Measurements from ENCODE around the gene SPOCK2. TPM values are rescaled to one million over a fixed set of nuclear protein-coding genes. Genes with fewer than 3 reads are reported as not detected.

SPOCK2 gene
- polyA plus RNA-seq, 3 donors from 2014 or later, result 58.8 to 86.0 (median 69.0) TPM

GRCh38 chr10:72012796-72013195, 75.6 kb downstream of the SPOCK2 start:
- DNase-seq, result no peak
- Mint-ChIP-seq H3K27me3 (ENCODE audit: low read depth in 3 of 3) (peaks cover 0 to 2% (median 0%) of the 10 kb centered on the region in 3 donors), H3K9me3 (no peaks in the 10 kb centered on the region), H3K36me3 (no peaks in the 10 kb centered on the region), H3K27ac (no peak overlapping the region), H3K4me1 (no peaks in the 10 kb centered on the region), H3K4me3 (no peak overlapping the region)

DNA sequence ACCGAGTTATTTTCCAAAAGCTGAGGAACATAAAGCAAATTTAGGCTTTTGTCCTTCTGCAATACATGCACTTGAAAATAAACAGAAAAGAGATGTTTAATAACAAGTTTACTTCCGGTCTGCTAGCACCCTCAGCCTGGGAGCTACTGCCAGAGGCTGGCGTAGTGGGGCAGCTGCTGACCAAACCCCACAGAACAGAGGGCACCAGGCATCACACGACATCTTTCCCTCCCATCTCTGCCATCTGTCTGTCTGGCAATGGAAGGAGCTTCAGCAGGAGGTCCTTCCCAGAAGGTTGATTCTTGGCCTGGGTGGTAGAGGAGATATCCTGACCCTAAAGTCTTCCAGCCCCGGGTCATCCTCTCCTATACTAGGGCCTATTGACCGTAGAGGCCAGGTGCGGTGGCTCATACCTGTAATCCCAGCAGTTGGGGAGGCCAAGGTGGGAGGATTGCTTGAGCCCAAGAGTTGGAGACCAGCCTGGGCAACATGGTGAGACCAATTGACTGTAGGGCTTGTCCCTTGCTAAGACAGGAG, 76.3 kb downstream of the SPOCK2 start:
- Mint-ChIP-seq H3K9me3 (no peaks in the 10 kb centered on the region), H3K27ac (no peak overlapping the region), H3K36me3 (no peaks in the 10 kb centered on the region), H3K27me3 (ENCODE audit: low read depth in 3 of 3) (peaks cover 0 to 2% (median 0%) of the 10 kb centered on the region in 3 donors), H3K4me1 (no peaks in the 10 kb centered on the region), H3K4me3 (no peak overlapping the region)
- DNase-seq, result no peak

DNA sequence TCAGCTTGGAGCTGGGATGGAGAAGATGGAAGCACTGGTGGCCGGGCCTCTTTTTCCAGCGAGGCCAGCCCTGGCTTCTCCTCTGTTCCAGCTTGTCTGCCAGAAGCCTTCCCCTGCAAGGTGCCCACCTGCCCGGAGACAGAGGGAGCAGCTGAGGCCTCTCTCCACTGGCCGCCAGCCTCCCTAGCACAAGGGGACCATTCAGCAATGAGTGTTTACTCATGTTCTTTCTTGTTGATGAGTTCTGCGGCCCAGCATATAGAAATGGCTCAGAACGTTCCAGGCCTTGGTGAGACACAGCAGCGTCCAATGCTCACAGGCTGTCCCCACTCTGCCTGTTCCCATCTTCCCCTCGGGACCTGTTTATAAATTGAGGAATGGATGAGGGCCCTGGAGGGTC, 76.9 kb downstream of the SPOCK2 start:
- Mint-ChIP-seq H3K9me3 (no peaks in the 10 kb centered on the region), H3K27ac (no peak overlapping the region), H3K4me1 (no peaks in the 10 kb centered on the region), H3K36me3 (no peaks in the 10 kb centered on the region), H3K27me3 (ENCODE audit: low read depth in 3 of 3) (peaks cover 0 to 2% (median 0%) of the 10 kb centered on the region in 3 donors), H3K4me3 (no peak overlapping the region)
- DNase-seq, result no peak

DNA sequence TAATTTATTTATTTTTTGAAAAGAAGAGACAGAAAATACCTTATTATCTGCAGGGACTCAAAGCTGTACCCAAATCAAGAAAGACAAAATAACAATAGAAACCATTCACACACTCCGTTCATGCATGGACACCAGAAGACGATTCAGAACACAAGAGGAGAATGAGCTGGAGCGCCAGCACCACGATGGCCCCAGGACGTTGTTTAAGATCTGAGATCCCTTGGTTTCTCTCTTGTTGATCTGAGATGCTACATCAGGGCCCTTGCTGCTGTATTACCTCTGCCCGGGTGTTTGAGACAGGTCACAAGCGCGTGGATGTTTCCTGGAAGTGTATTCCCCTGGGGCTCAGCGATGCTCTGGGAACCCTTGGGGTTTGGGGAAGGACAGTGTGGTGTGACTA, 77.3 kb downstream of the SPOCK2 start:
- no peak overlapping the region for H3K4me3 Mint-ChIP-seq
- DNase-seq, result no peak

DNA sequence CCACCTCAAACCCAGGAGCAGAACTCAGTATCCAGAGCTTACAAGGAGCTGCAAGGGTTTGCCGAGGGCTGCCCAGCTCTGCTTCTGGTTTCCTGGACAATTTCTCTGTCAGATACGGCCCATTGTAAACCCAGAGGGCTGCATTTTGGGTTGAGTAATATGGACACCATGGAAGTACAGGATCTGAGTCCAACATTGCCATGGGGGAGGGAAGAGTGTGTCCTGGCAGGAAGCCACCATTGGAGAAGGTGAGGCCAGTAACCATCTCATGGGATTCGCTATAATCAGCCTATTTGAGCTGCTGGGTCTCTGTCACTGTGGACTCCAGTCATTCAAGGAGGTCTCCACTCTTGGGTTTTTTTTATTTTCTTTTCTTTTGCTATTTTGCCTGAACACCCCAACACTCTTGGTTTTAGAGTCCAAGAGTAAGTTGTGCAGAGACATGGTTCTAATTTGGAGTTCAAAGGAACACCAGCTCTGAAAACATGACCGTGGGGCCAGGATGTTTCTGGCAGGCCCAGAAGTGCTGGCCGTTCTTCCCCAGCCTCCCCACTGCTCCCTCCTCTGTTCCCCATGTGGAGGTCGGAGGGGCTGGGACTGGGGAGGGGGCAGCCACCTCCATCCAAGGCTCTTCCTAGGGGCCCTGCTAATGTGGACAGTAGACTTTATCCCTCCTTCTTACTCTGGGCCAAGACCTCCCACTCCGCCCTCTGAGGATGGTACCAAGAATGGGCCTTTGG, 77.9 kb downstream of the SPOCK2 start:
- H3K4me3 Mint-ChIP-seq, result no peak overlapping the region
- H3K4me1 Mint-ChIP-seq, result no peaks in the 10 kb centered on the region
- no peaks in the 10 kb centered on the region for H3K9me3 Mint-ChIP-seq
- DNase-seq, result no peak
- H3K36me3 Mint-ChIP-seq, result no peaks in the 10 kb centered on the region
- H3K27me3 Mint-ChIP-seq (ENCODE audit: low read depth in 3 of 3), result no peaks in the 10 kb centered on the region
- H3K27ac Mint-ChIP-seq, result no peak overlapping the region

More for the DNA sequence above, 77.3 kb downstream of the SPOCK2 start:
- H3K36me3 Mint-ChIP-seq, result no peaks in the 10 kb centered on the region
- H3K9me3 Mint-ChIP-seq, result no peaks in the 10 kb centered on the region
- H3K4me1 Mint-ChIP-seq, result no peaks in the 10 kb centered on the region
- peaks cover 0 to under 1% (median 0%) of the 10 kb centered on the region in 3 donors for H3K27me3 Mint-ChIP-seq (ENCODE audit: low read depth in 3 of 3)
- no peak overlapping the region for H3K27ac Mint-ChIP-seq

- Mint-ChIP-seq H3K27me3 (ENCODE audit: low read depth in 3 of 3) (no peaks in the 10 kb centered on the region), H3K36me3 (no peaks in the 10 kb centered on the region), H3K9me3 (no peaks in the 10 kb centered on the region), H3K27ac (no peak overlapping the region), H3K4me3 (no peak overlapping the region), H3K4me1 (no peaks in the 10 kb centered on the region)
- no peak for DNase-seq
Measured at GRCh38 chr10:72009425-72010081, 78.8 kb downstream of the SPOCK2 start.

DNA sequence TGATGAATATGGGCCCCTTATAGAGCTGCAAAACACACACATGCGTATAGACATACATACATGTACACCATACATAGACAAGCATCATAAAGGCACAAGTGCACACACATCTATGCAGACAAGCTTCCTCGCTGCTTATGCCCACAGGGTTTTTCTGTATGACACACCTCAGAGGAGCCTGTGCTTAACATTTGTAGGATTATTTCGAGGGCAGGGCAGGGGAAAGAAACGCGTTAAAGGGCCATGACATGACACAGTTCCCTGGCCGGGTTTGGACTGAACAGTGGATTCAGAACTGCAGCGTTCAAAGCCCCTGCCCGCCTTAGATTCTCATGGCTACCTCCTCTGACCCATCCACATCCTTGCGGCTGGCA, 79.3 kb downstream of the SPOCK2 start:
- DNase-seq, result no peak
- Mint-ChIP-seq H3K27ac (no peak overlapping the region), H3K36me3 (no peaks in the 10 kb centered on the region), H3K4me1 (no peaks in the 10 kb centered on the region), H3K9me3 (no peaks in the 10 kb centered on the region), H3K27me3 (ENCODE audit: low read depth in 3 of 3) (no peaks in the 10 kb centered on the region), H3K4me3 (no peak overlapping the region)

Other genes starting within 250 kb of the SPOCK2 start
- gene PSAP, start 237.3 kb downstream of the SPOCK2 start, polyA plus RNA-seq, result 1,000 to 10,000 TPM in 1 of 3 donors, 100 to 1,000 TPM in 2; 690 to 1,091 (median 798) TPM
- gene CHST3, start 124.2 kb downstream of the SPOCK2 start, polyA plus RNA-seq, result not detected
- gene ANAPC16, start 127.5 kb upstream of the SPOCK2 start, polyA plus RNA-seq, result 100 to 1,000 TPM; 291 to 366 (median 328) TPM
- 10 to 100 TPM; 36.9 to 57.6 (median 40.5) TPM for gene ASCC1, start 127.7 kb upstream of the SPOCK2 start, polyA plus RNA-seq
- 100 to 1,000 TPM; 437 to 876 (median 450) TPM for gene DDIT4, start 185.4 kb upstream of the SPOCK2 start, polyA plus RNA-seq

All from immature natural killer cell (primary cell).